HL-60 (cell line): ENCODE results near the gene LY6G5C.
A peak's percentile ranks its signal among the peaks of the same experiment; 100 is the strongest.

Experiments used
- DNase-seq, 2 experiments: peaks; one replicate each; pipeline ENCODE4 v3.0.0-alpha.2; 2010 to 2020; ENCODE audit warnings: low read depth in 1 of 2, low spot score in 1 of 2
- H3K27ac ChIP-seq: fragments of 250-450 bp; sonication (Bioruptor Pico); replicated peaks from 2 replicates; pipeline ENCODE4 v1.5.1; 2020; ENCODE audit warnings: mild to moderate bottlenecking, moderate library complexity
- H3K27me3 ChIP-seq: fragments of 250-450 bp; sonication (Bioruptor Pico); 2 replicates; pipeline ENCODE4 v1.5.1; 2021; ENCODE audit warnings: mild to moderate bottlenecking, moderate library complexity; ENCODE audit not compliant: insufficient read depth, poor library complexity, severe bottlenecking
- H3K4me3 ChIP-seq: replicated peaks from 2 replicates; pipeline ENCODE4 v1.5.1; 2011; ENCODE audit warnings: mild to moderate bottlenecking, control low read depth, low read length; ENCODE audit not compliant: insufficient read depth
- GABPA ChIP-seq: IDR thresholded peaks from 2 replicates; pipeline ENCODE4 v1.6.1; 2012; ENCODE audit warnings: low read depth
- POLR2AphosphoS5 ChIP-seq: IDR thresholded peaks from 2 replicates; pipeline ENCODE4 v1.6.1; 2012; ENCODE audit warnings: low read depth
- REST ChIP-seq: IDR thresholded peaks from 2 replicates; pipeline ENCODE4 v1.6.1; 2012; ENCODE audit warnings: low read depth; ENCODE audit not compliant: insufficient replicate concordance
- SPI1 ChIP-seq: IDR thresholded peaks from 2 replicates; pipeline ENCODE4 v1.6.1; 2012; ENCODE audit warnings: low read depth, mild to moderate bottlenecking, borderline replicate concordance
- TF ChIP-seq, protein P1 (sequence below): IDR thresholded peaks from one replicate; pipeline ENCODE4 v1.5.1; 2011; ENCODE audit warnings: low read length, control low read depth, inconsistent platforms; ENCODE audit not compliant: insufficient read depth

Gene LY6G5C

DNA sequence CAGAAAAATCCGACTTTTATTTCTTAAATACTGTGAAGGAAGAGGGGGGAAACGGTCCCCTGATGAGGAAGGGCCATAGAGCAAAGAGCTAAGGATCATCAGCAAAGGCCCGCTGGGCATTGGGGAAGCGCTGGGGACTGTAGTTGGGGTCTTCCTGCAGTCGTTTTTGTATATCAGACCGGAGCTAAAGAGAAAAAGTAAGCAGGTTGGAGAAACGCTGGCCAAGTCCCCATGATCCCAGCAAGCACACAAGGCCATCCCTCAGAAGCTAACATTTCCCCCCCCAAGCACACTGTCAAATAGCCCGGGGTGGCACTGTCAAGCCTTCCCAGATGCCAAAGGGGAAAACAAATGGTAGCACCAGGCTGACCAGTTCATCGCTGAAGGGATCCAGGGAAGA lies 41.8 kb downstream of the LY6G5C start:
- no peaks in the 10 kb centered on the region for H3K27me3 ChIP-seq
- TF ChIP-seq SPI1 = no peak
- H3K4me3 ChIP-seq = no peak overlapping the region
- H3K27ac ChIP-seq = peak overlapping the region; percentile 1; the same call in 1 of the 2 replicates
- no peak for DNase-seq

- no peak for DNase-seq
- no peak overlapping the region for H3K4me3 ChIP-seq
- TF ChIP-seq GABPA (no peak), POLR2AphosphoS5 (no peak), REST (no peak), SPI1 (no peak)
- TF ChIP-seq, protein P1, sequence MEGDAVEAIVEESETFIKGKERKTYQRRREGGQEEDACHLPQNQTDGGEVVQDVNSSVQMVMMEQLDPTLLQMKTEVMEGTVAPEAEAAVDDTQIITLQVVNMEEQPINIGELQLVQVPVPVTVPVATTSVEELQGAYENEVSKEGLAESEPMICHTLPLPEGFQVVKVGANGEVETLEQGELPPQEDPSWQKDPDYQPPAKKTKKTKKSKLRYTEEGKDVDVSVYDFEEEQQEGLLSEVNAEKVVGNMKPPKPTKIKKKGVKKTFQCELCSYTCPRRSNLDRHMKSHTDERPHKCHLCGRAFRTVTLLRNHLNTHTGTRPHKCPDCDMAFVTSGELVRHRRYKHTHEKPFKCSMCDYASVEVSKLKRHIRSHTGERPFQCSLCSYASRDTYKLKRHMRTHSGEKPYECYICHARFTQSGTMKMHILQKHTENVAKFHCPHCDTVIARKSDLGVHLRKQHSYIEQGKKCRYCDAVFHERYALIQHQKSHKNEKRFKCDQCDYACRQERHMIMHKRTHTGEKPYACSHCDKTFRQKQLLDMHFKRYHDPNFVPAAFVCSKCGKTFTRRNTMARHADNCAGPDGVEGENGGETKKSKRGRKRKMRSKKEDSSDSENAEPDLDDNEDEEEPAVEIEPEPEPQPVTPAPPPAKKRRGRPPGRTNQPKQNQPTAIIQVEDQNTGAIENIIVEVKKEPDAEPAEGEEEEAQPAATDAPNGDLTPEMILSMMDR = no peak
- no peaks in the 10 kb centered on the region for H3K27me3 ChIP-seq
- no peak overlapping the region for H3K27ac ChIP-seq
Observed at GRCh38 chr6:31636698-31637596, 43.9 kb downstream of the LY6G5C start.

DNA sequence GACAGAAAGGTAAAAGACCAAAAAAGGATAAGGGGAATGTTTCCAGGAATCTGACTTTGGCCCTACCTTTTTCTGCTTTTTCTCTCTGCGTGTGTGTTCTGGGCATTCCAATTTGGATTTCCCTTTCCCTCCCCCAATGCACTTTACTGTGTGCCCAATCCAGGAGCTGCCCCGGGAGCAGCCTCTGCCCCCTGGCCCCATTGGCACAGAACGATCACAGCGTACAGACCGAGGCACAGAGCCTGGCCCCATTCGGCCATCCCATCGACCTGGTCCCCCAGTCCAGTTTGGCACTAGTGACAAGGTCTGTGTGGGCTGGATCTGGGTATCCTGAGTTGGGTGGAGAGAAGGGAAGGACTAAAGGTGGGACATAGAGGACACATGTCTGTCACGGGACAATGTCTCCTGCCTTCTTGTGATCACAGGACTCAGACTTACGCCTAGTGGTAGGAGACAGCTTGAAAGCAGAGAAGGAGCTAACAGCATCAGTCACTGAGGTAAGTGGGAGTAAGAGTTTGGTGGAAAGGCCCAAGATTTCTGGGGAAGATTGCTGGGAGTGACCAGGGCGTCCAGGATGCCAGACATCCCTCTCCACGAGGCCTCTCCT lies 45.8 kb downstream of the LY6G5C start:
- H3K27ac ChIP-seq = no peak overlapping the region
- DNase-seq = no peak
- no peaks in the 10 kb centered on the region for H3K27me3 ChIP-seq
- H3K4me3 ChIP-seq = no peak overlapping the region
- no peak for TF ChIP-seq GABPA
- TF ChIP-seq REST = no peak
- TF ChIP-seq POLR2AphosphoS5 = no peak

DNA sequence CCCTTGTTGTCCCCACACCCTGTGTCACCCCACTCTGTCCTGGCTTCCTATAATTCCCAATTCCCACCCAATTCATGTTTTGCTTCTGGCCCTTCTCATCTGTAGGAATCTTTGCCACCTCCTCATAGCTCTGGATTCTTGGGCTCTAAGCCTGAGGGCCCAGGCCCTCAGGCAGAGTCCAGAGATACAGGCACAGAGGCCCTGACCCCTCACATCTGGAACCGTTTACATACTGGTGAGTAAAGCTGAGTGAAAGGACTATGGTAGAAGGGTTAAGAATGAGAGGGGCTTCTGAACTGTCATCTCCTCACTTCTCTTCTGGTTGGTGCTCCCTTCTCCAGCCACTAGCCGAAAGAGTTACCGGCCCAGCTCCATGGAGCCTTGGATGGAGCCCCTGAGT lies 46.7 kb downstream of the LY6G5C start:
- TF ChIP-seq, protein P1 = no peak
- TF ChIP-seq POLR2AphosphoS5 = no peak
- TF ChIP-seq SPI1 = no peak
- no peak for TF ChIP-seq GABPA
- TF ChIP-seq REST = no peak
- DNase-seq = no peak
- Histone ChIP-seq H3K27me3 (no peaks in the 10 kb centered on the region), H3K27ac (no peak overlapping the region), H3K4me3 (no peak overlapping the region)
